WTC11 (cell line): ENCODE data around the gene TXN. TPM values are rescaled to one million over a fixed set of nuclear protein-coding genes. Genes with fewer than 3 reads are reported as not detected.
A peak's percentile ranks its signal among the peaks of the same experiment; 100 is the strongest.

ENCODE experiments used
- ATAC-seq: fragments of 200-7000 bp; cut with Tn5 transposase; 2 replicates; pipeline ENCODE4 v1.10.0; 2021; ENCODE audit warnings: mild to moderate bottlenecking, moderate library complexity
- CTCF ChIA-PET: fragments of 300-600 bp; sonication (Branson Sonifier 250); formaldehyde crosslinking; loops from one replicate; lab custom pipeline; 2021; ENCODE audit warnings: antibody characterized with exemption; lab: Charles Lee
- POLR2A ChIA-PET: fragments of 350-600 bp; sonication (Branson Sonifier 250); formaldehyde crosslinking; loops from one replicate; lab custom pipeline; 2021; ENCODE audit warnings: antibody characterized with exemption; lab: Charles Lee
- DNase-seq: peaks from one replicate; pipeline ENCODE4 v3.0.0; 2021; ENCODE audit warnings: low spot score
- H3K27ac Mint-ChIP-seq: 2 replicates; pipeline ENCODE4 v1.8.0; 2021; ENCODE audit warnings: mixed read lengths
- H3K27me3 Mint-ChIP-seq: 2 replicates; pipeline ENCODE4 v1.8.0; 2021; ENCODE audit warnings: low read depth, mild to moderate bottlenecking, moderate library complexity, mixed read lengths
- H3K36me3 Mint-ChIP-seq: 2 replicates; pipeline ENCODE4 v1.8.0; 2021; ENCODE audit warnings: mixed read lengths
- H3K4me1 Mint-ChIP-seq: 2 replicates; pipeline ENCODE4 v1.8.0; 2022; ENCODE audit warnings: mixed read lengths
- H3K4me3 Mint-ChIP-seq: 2 replicates; pipeline ENCODE4 v1.8.0; 2021; ENCODE audit warnings: mild to moderate bottlenecking, moderate library complexity, mixed read lengths
- H3K9me3 Mint-ChIP-seq: 2 replicates; pipeline ENCODE4 v1.8.0; 2021; ENCODE audit warnings: mixed read lengths
- CDX4 ChIP-seq: fragments of 250-450 bp; sonication (Bioruptor Pico); IDR thresholded peaks from 2 replicates; pipeline ENCODE4 v1.9.0; 2021; ENCODE audit warnings: moderate library complexity, mild to moderate bottlenecking, inconsistent platforms, borderline replicate concordance
- CREB1 ChIP-seq: sonication (generic); formaldehyde crosslinking; IDR thresholded peaks from 2 replicates; pipeline ENCODE4 v1.8.0; 2023; ENCODE audit warnings: mild to moderate bottlenecking, missing genetic modification reagents
- ELF4 ChIP-seq: sonication (generic); formaldehyde crosslinking; IDR thresholded peaks from 2 replicates; pipeline ENCODE4 v1.8.1; 2022; ENCODE audit warnings: low read depth, mild to moderate bottlenecking, moderate library complexity, missing genetic modification reagents
- ESRRA ChIP-seq: sonication (generic); formaldehyde crosslinking; IDR thresholded peaks from 2 replicates; pipeline ENCODE4 v1.8.1; 2022; ENCODE audit warnings: mild to moderate bottlenecking, missing genetic modification reagents, borderline replicate concordance
- GABPB1 ChIP-seq: sonication (generic); formaldehyde crosslinking; IDR thresholded peaks from 2 replicates; pipeline ENCODE4 v1.8.1; 2023; ENCODE audit warnings: mild to moderate bottlenecking, missing genetic modification reagents
- IRF2 ChIP-seq: sonication (generic); formaldehyde crosslinking; IDR thresholded peaks from 2 replicates; pipeline ENCODE4 v1.8.0; 2022; ENCODE audit warnings: low read depth, missing genetic modification reagents, borderline replicate concordance
- KAT7 ChIP-seq: sonication (generic); formaldehyde crosslinking; IDR thresholded peaks from 2 replicates; pipeline ENCODE4 v1.8.1; 2023; ENCODE audit warnings: missing genetic modification reagents, mild to moderate bottlenecking, borderline replicate concordance
- MYBL2 ChIP-seq: sonication (generic); formaldehyde crosslinking; IDR thresholded peaks from 2 replicates; pipeline ENCODE4 v1.8.1; 2023; ENCODE audit warnings: mild to moderate bottlenecking, moderate library complexity, missing genetic modification reagents
- NR1H2 ChIP-seq: sonication (generic); formaldehyde crosslinking; IDR thresholded peaks from 2 replicates; pipeline ENCODE4 v1.9.0; 2021; ENCODE audit warnings: mild to moderate bottlenecking, moderate library complexity, missing genetic modification reagents
- NR2C2 ChIP-seq: sonication (generic); formaldehyde crosslinking; IDR thresholded peaks from 2 replicates; pipeline ENCODE4 v1.8.0; 2022; ENCODE audit warnings: mild to moderate bottlenecking, missing genetic modification reagents
- PRDM15 ChIP-seq: sonication (generic); formaldehyde crosslinking; IDR thresholded peaks from 2 replicates; pipeline ENCODE4 v1.8.0; 2022; ENCODE audit warnings: missing genetic modification reagents
- RELA ChIP-seq: sonication (generic); formaldehyde crosslinking; IDR thresholded peaks from 2 replicates; pipeline ENCODE4 v1.8.1; 2022; ENCODE audit warnings: missing genetic modification reagents, mild to moderate bottlenecking, borderline replicate concordance
- SP1 ChIP-seq: sonication (generic); formaldehyde crosslinking; conservative IDR thresholded peaks from 2 replicates; pipeline ENCODE4 v1.8.1; 2022; ENCODE audit warnings: missing genetic modification reagents
- TEAD1 ChIP-seq: sonication (generic); formaldehyde crosslinking; IDR thresholded peaks from 2 replicates; pipeline ENCODE4 v1.8.0; 2022; ENCODE audit warnings: mild to moderate bottlenecking, missing genetic modification reagents
- ZMAT4 ChIP-seq: fragments of 250-450 bp; sonication (Bioruptor Pico); IDR thresholded peaks from 2 replicates; pipeline ENCODE4 v1.9.0; 2021; ENCODE audit warnings: mild to moderate bottlenecking
- ZNF281 ChIP-seq: sonication (generic); formaldehyde crosslinking; IDR thresholded peaks from 2 replicates; pipeline ENCODE4 v1.8.0; 2023; ENCODE audit warnings: mild to moderate bottlenecking, missing genetic modification reagents
- ZNF532 ChIP-seq: fragments of 250-450 bp; sonication (Bioruptor Pico); IDR thresholded peaks from 2 replicates; pipeline ENCODE4 v1.9.0; 2021; ENCODE audit warnings: mild to moderate bottlenecking, borderline replicate concordance
- total RNA-seq: library from RNA; stranded (reverse); gene quantifications from 3 replicates; pipeline ENCODE4 v1.2.3, GENCODE V29; 2021

The TXN gene
- total RNA-seq, 1 experiment from 2014 or later: 245 TPM

GRCh38 chr9:110228321-110228720 lies 28.0 kb downstream of the TXN start:
- ATAC-seq (no peak), DNase-seq (no peak)
- Mint-ChIP-seq H3K9me3 (peaks cover 10% of the 10 kb centered on the region; the same call in 1 of the 2 replicates), H3K4me1 (peaks cover 17% of the 10 kb centered on the region), H3K36me3 (no peaks in the 10 kb centered on the region), H3K27ac (no peak overlapping the region), H3K4me3 (no peak overlapping the region), H3K27me3 (no peaks in the 10 kb centered on the region)
- TF ChIP-seq IRF2: no peak
- no peak for TF ChIP-seq SP1 (CRISPR knock-in tag)
- TF ChIP-seq CREB1 (CRISPR knock-in tag): no peak
- POLR2A ChIA-PET: no interaction called here
- CTCF ChIA-PET: interaction anchor here (1.0 to 1.5 kb wide), 5 partner anchors 11 to 395 kb away, joined by 3 to 10 read pairs (median 5); no protein-coding TSS in a partner anchor

- CTCF ChIA-PET: no interaction called here
- H3K4me3 Mint-ChIP-seq: no peak overlapping the region
- peaks cover 17% of the 10 kb centered on the region for H3K4me1 Mint-ChIP-seq
- no peak for DNase-seq
- H3K27ac Mint-ChIP-seq: no peak overlapping the region
- no peaks in the 10 kb centered on the region for H3K27me3 Mint-ChIP-seq
- POLR2A ChIA-PET: no interaction called here
- ATAC-seq: peak; percentile 94
- no peaks in the 10 kb centered on the region for H3K36me3 Mint-ChIP-seq
- no peak for TF ChIP-seq NR2C2 (CRISPR knock-in tag)
- no peak for TF ChIP-seq GABPB1 (CRISPR knock-in tag)
- no peak for TF ChIP-seq NR1H2 (CRISPR knock-in tag)
- no peak for TF ChIP-seq ESRRA (CRISPR knock-in tag)
- TF ChIP-seq RELA (CRISPR knock-in tag): no peak
- TF ChIP-seq TEAD1 (CRISPR knock-in tag): no peak
- no peak for TF ChIP-seq PRDM15 (CRISPR knock-in tag)
- peaks cover 19% of the 10 kb centered on the region for H3K9me3 Mint-ChIP-seq
Measured at GRCh38 chr9:110224583-110224982, 31.7 kb downstream of the TXN start.

GRCh38 chr9:110220809-110221208 lies 35.5 kb downstream of the TXN start:
- TF ChIP-seq ZNF532 (CRISPR knock-in tag) (no peak), MYBL2 (CRISPR knock-in tag) (no peak), ZMAT4 (CRISPR knock-in tag) (no peak), GABPB1 (CRISPR knock-in tag) (peak; percentile 39; the same call in 1 of the 2 replicates), SP1 (CRISPR knock-in tag) (no peak), ZNF281 (CRISPR knock-in tag) (no peak), KAT7 (no peak), CDX4 (CRISPR knock-in tag) (no peak), ELF4 (CRISPR knock-in tag) (no peak)
- no peak for ATAC-seq
- Mint-ChIP-seq H3K4me1 (peaks cover 17% of the 10 kb centered on the region), H3K4me3 (no peak overlapping the region), H3K9me3 (peaks cover 19% of the 10 kb centered on the region), H3K27me3 (no peaks in the 10 kb centered on the region), H3K27ac (no peak overlapping the region), H3K36me3 (no peaks in the 10 kb centered on the region)
- CTCF ChIA-PET: no interaction called here
- DNase-seq: no peak
- POLR2A ChIA-PET: no interaction called here
